Fibroblast of pulmonary artery (primary cell): ENCODE results near the gene FA2H.
A peak's percentile ranks its signal among the peaks of the same experiment; 100 is the strongest.

ENCODE experiments used
- DNase-seq: peaks from one replicate; pipeline ENCODE4 v3.0.0-alpha.2; 2010; ENCODE audit warnings: low read depth
- H3K4me3 ChIP-seq: replicated peaks from 2 replicates; pipeline ENCODE4 v1.5.1; 2011; ENCODE audit warnings: low read depth, mild to moderate bottlenecking, control low read depth, low read length, moderate library complexity
- TF ChIP-seq, protein P1 (sequence below): IDR thresholded peaks from 2 replicates; pipeline ENCODE4 v1.5.1; 2011; ENCODE audit warnings: mild to moderate bottlenecking, control low read depth, low read length, inconsistent platforms; ENCODE audit errors: missing control alignments

Gene FA2H

DNA sequence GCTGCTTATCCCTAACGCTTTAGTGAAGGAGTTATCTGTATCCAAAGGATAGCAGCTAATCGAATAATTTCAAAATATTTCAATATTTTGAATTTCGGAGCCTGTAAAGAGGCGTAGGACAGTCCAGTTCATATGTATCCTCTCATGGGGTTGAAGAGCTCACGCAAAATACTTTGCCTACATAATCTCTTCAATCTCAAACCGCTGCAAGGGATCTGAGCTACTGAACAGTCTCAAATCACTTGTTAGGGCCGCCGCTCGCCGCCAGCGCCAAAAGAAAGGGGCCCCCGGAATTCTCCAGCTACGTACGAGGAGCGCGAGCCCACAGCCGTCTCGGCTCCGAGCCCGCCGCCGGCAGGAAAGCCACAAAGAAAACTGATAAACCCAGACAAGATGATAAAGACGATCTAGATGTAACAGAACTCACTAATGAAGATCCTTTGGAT, 107.3 kb downstream of the FA2H start:
- peak; percentile 12 for DNase-seq
- H3K4me3 ChIP-seq: peak overlapping the region; percentile 92
- TF ChIP-seq, protein P1, sequence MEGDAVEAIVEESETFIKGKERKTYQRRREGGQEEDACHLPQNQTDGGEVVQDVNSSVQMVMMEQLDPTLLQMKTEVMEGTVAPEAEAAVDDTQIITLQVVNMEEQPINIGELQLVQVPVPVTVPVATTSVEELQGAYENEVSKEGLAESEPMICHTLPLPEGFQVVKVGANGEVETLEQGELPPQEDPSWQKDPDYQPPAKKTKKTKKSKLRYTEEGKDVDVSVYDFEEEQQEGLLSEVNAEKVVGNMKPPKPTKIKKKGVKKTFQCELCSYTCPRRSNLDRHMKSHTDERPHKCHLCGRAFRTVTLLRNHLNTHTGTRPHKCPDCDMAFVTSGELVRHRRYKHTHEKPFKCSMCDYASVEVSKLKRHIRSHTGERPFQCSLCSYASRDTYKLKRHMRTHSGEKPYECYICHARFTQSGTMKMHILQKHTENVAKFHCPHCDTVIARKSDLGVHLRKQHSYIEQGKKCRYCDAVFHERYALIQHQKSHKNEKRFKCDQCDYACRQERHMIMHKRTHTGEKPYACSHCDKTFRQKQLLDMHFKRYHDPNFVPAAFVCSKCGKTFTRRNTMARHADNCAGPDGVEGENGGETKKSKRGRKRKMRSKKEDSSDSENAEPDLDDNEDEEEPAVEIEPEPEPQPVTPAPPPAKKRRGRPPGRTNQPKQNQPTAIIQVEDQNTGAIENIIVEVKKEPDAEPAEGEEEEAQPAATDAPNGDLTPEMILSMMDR: no peak

DNA sequence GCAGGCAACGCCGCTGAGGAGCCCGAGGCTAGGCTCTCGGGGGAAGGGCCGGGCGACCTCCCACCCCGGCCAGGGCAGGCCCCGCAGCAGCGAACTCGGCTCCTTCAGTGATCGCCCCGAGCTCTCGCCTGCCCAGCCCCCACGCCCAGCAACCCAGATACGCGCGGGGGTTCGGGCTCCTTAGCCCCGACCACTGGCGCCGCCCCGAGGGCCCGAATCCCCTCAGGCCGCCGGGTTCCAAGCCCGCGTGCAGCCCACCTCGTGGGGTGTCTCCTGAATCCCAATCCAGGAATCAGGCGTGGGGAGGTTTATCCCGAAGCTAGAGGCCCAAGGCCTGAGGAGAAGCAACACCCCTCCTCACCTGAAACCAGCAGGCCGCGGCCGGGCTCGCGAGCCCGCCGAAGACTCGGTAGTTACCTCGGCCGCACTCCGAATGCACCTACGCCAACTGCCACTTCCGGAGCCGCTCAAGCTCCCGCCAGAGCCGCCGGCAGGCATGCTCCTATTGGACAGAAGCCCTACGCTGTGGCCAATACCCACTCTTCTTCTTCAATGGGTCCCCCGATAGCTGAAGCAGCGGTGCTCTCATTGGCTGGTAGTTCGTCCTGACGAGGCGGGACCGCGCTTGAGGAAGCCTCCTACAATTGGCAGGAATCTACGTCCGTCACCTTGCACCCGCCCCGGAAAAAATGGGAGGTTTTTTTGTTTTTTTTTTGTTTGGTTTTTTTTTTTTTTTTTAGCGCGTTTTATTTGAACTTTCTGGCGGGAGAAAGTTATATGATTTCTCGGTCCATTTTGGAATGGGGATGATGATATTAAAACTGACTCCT, 108.0 kb downstream of the FA2H start, which contains the start of gene RFWD3:
TSS of gene RFWD3 (minus strand) at position 453 of the 830 bp plus-strand sequence. CDS start 5,428 bp downstream, outside the sequence.
- peak within 1 kb of the TSS; percentile 92 for H3K4me3 ChIP-seq
- TF ChIP-seq, protein P1: no peak
- DNase-seq: peak; percentile 99

DNA sequence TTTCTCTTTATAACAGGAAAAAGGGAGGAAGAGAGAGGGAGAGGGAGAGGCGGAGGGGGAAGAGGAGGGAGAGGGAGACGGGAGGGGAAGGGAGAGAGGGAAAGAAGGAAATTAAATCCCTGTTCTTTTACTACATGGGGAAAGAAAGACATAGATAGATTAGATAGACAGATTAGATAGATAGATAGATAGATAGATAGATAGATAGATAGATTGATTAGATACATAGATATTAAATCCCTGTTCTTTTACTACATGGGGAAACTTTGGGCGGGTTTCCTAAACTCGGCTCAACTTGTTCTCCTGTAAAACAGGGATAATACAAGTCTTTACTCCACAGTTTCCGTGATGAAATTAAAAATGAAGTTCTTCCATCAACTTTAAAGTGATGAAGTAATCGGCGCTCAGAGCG, 108.6 kb downstream of the FA2H start:
- H3K4me3 ChIP-seq: peak overlapping the region; percentile 92
- TF ChIP-seq, protein P1: no peak
- no peak for DNase-seq
